Liver (tissue), 3 donors: ENCODE measurements around the gene FZD10.

Source experiments
- NR2F2 ChIP-seq: IDR thresholded peaks from 2 replicates; pipeline ENCODE4 v1.6.1; 2016; ENCODE audit warnings: antibody characterized with exemption
- TF ChIP-seq, protein P1 (sequence below): fragments of 150-350 bp; IDR thresholded peaks from 2 replicates; pipeline ENCODE4 v1.5.1; 2017; ENCODE audit warnings: improper control_type of control experiment, low read depth, low read length; ENCODE audit not compliant: missing input control
- donor health status: healthy.
- donor health status: healthy.

GRCh38 chr12:130116791-130117190, 45.5 kb upstream of the FZD10 start:
- TF ChIP-seq NR2F2: no peak
- TF ChIP-seq, protein P1, sequence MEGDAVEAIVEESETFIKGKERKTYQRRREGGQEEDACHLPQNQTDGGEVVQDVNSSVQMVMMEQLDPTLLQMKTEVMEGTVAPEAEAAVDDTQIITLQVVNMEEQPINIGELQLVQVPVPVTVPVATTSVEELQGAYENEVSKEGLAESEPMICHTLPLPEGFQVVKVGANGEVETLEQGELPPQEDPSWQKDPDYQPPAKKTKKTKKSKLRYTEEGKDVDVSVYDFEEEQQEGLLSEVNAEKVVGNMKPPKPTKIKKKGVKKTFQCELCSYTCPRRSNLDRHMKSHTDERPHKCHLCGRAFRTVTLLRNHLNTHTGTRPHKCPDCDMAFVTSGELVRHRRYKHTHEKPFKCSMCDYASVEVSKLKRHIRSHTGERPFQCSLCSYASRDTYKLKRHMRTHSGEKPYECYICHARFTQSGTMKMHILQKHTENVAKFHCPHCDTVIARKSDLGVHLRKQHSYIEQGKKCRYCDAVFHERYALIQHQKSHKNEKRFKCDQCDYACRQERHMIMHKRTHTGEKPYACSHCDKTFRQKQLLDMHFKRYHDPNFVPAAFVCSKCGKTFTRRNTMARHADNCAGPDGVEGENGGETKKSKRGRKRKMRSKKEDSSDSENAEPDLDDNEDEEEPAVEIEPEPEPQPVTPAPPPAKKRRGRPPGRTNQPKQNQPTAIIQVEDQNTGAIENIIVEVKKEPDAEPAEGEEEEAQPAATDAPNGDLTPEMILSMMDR: no peak
